A549 treated with Mapracorat at 1 μM for 4 hours (cell line): ENCODE measurements around the gene KLK5. TPM values are rescaled to one million over a fixed set of nuclear protein-coding genes. Genes with fewer than 3 reads are reported as not detected.

Experiments
- total RNA-seq: library from RNA; stranded (reverse); fragments of 200-300 nt; extraction: Qiagen RNA extraction; gene quantifications from 5 replicates; pipeline ENCODE4 v1.2.3, GENCODE V29; 2022

Gene KLK5, protein sequence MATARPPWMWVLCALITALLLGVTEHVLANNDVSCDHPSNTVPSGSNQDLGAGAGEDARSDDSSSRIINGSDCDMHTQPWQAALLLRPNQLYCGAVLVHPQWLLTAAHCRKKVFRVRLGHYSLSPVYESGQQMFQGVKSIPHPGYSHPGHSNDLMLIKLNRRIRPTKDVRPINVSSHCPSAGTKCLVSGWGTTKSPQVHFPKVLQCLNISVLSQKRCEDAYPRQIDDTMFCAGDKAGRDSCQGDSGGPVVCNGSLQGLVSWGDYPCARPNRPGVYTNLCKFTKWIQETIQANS
- not detected in 5 replicates for total RNA-seq

DNA sequence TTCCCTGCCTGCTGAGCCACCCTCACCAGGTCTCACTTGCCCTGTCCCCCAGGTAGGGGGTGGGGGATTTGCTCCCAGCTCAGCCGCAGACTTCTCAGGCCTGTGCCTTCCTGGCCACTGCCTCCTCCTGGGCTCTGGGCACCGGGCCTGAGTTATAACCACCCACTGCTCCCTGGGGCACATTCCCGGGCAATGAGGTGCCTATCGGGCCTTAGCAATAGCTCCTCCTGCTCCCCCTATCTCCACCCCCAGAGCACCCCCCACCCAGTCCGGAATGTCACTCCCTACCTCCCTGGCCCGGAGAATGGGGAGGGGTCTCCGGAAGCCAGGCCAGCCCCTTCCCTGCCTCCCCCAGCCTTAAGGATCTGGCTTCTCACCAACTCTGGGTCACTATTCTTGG is at the start of gene KLK5:
KLK5 (minus strand) TSS at position 129 of the 400 bp plus-strand sequence. CDS start 381 bp downstream, outside the sequence.

DNA sequence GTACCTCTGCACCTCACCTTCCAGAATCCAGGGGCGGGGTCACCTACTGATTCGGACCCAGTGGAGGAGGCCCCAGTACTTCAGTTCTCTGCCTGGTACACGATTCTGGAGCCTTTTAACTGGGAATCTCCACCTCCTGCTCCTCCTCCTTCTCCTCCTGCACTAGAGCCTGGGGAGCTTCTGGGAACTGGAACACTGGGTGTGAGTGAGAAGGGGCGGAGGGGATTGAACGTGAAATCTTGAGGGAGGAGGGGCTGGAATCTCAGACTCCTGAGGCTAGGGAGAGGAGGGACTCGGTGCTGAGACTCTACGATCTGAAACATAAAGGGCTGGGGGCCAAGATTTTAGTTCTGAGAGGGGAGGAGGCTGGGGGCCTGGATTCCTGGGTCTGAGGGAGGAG is 48.7 kb upstream of the KLK5 start, which contains the start of gene KLK8:
KLK8 (minus strand) TSS at position 90 of the 400 bp plus-strand sequence. CDS start 437 bp downstream, outside the sequence.

GRCh38 chr19:50983625-50984292 is 30.9 kb upstream of the KLK5 start, which contains the start of gene KLK7:
Gene KLK7 (minus strand): TSS chr19:50983917. CDS start chr19:50982399, 1,518 bp downstream.

DNA sequence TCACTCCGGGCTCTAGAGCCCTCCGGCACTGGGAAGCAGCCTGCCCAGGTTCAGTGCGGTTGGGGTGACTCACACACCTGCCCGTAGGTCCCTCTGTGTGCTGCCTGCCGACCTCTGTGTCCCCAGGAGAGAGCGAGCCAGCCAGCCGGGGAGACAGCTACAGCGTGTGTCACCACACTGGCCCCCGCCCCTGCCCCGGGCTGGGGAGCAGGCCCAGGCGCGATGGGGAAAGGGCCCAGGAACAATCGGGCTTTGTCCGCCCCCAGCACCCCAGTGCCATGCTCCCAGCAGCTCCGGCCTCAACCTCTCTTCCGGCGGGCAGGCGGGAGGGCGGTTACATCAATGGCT is 16.5 kb upstream of the KLK5 start, which contains the start of gene KLK6:
KLK6 (minus strand) TSS at position 179 of the 348 bp plus-strand sequence. CDS start 1,487 bp downstream, outside the sequence.

GRCh38 chr19:50911206-50912101 is 41.4 kb downstream of the KLK5 start, which contains the start of gene KLK4:
Gene KLK4 (minus strand): TSS chr19:50911395. CDS start chr19:50910738, 657 bp downstream.

Other genes starting within 250 kb of the KLK5 start
- 0.02 to 0.34 TPM (median 0.20 TPM) in 5 replicates for gene SHANK1, start 233.2 kb downstream of the KLK5 start, total RNA-seq
- 7.2 to 11.4 TPM (median 10.0 TPM) in 5 replicates for gene CLEC11A, start 229.7 kb downstream of the KLK5 start, total RNA-seq
- not detected in 5 replicates for gene GPR32, start 182.6 kb downstream of the KLK5 start, total RNA-seq
- not detected in 5 replicates for gene ACP4, start 162.6 kb downstream of the KLK5 start, total RNA-seq
- 0.20 to 0.21 TPM (median 0.20 TPM) in 3 of 5 replicates, not detected in the others for gene KLK1, start 129.3 kb downstream of the KLK5 start, total RNA-seq
- not detected in 5 replicates for gene KLK15, start 119.5 kb downstream of the KLK5 start, total RNA-seq
- not detected in 5 replicates for gene KLK3, start 98.1 kb downstream of the KLK5 start, total RNA-seq
- gene KLK2, start 79.6 kb downstream of the KLK5 start, total RNA-seq: 0.40 TPM in 1 of 5 replicates, not detected in the others
- 0.16 to 0.30 TPM in 2 of 5 replicates, not detected in the others for gene KLK4, start 41.6 kb downstream of the KLK5 start, total RNA-seq
- gene KLK6, start 16.6 kb upstream of the KLK5 start, total RNA-seq: 0.19 to 0.51 TPM (median 0.36 TPM) in 5 replicates
- gene KLK7, start 30.9 kb upstream of the KLK5 start, total RNA-seq: not detected in 5 replicates
- not detected in 5 replicates for gene KLK8, start 48.6 kb upstream of the KLK5 start, total RNA-seq
- 0.13 to 0.58 TPM (median 0.29 TPM) in 5 replicates for gene KLK10, start 66.7 kb upstream of the KLK5 start, total RNA-seq
- not detected in 5 replicates for gene KLK11, start 73.6 kb upstream of the KLK5 start, total RNA-seq
- not detected in 5 replicates for gene KLK12, start 82.0 kb upstream of the KLK5 start, total RNA-seq
- gene KLK13, start 112.1 kb upstream of the KLK5 start, total RNA-seq: 0.15 TPM in 1 of 5 replicates, not detected in the others
- gene KLK14, start 129.8 kb upstream of the KLK5 start, total RNA-seq: 0.20 to 0.55 TPM (median 0.43 TPM) in 5 replicates
- gene CTU1, start 155.4 kb upstream of the KLK5 start, total RNA-seq: 4.4 to 14.5 TPM (median 14.3 TPM) in 5 replicates
- gene SIGLEC9, start 171.9 kb upstream of the KLK5 start, total RNA-seq: 0.09 TPM in 1 of 5 replicates, not detected in the others
- gene SIGLEC7, start 189.3 kb upstream of the KLK5 start, total RNA-seq: not detected in 5 replicates